KBM-7 (cell line): ENCODE results near the gene SMOC2.

Experiments used
- DNase-seq: peaks from one replicate; pipeline ENCODE4 v3.0.0-alpha.2; 2015
- in situ Hi-C: fragments of 300-500 bp; cut with MboI; formaldehyde crosslinking; loops from 2 replicates; pipeline ENCODE4 v1.14.3; 2020; ENCODE audit warnings: low sequenced_read_pairs, low pct_unique_long_range_greater_than_20kb, mixed read lengths

The SMOC2 gene

GRCh38 chr6:168627506-168628175 is 186.7 kb downstream of the SMOC2 start:
- in situ Hi-C loops, result no loop called here
- DNase-seq, result no peak

GRCh38 chr6:168628176-168628553 is 187.2 kb downstream of the SMOC2 start:
- DNase-seq, result no peak
- in situ Hi-C loops, result no loop called here

GRCh38 chr6:168628732-168629245 is 187.8 kb downstream of the SMOC2 start:
- DNase-seq, result no peak
- in situ Hi-C loops, result no loop called here

- DNase-seq, result no peak
- in situ Hi-C loops, result no loop called here
These were observed 190.6 kb downstream of the SMOC2 start for GRCh38 chr6:168631564-168631963.

- in situ Hi-C loops, result no loop called here
- no peak for DNase-seq
These were observed 191.7 kb downstream of the SMOC2 start for GRCh38 chr6:168632694-168633093.

GRCh38 chr6:168634541-168635328 is 193.8 kb downstream of the SMOC2 start:
- no peak for DNase-seq
- in situ Hi-C loops, result no loop called here

GRCh38 chr6:168636147-168637004 is 195.4 kb downstream of the SMOC2 start:
- in situ Hi-C loops, result no loop called here
- DNase-seq, result no peak

GRCh38 chr6:168637834-168638233 is 196.8 kb downstream of the SMOC2 start:
- no peak for DNase-seq
- in situ Hi-C loops, result no loop called here

- no peak for DNase-seq
- in situ Hi-C loops, result no loop called here
These were observed 197.7 kb downstream of the SMOC2 start for GRCh38 chr6:168638468-168639271.

- in situ Hi-C loops, result no loop called here
- DNase-seq, result no peak
These were observed 199.2 kb downstream of the SMOC2 start for GRCh38 chr6:168640181-168640580.

- in situ Hi-C loops, result no loop called here
- DNase-seq, result no peak
These were observed 199.8 kb downstream of the SMOC2 start for GRCh38 chr6:168640768-168641167.

- in situ Hi-C loops, result no loop called here
- DNase-seq, result no peak
These were observed 200.5 kb downstream of the SMOC2 start for GRCh38 chr6:168641446-168641845.

GRCh38 chr6:168643401-168643800 is 202.4 kb downstream of the SMOC2 start:
- DNase-seq, result no peak
- in situ Hi-C loops, result no loop called here

- no peak for DNase-seq
- in situ Hi-C loops, result no loop called here
These were observed 204.3 kb downstream of the SMOC2 start for GRCh38 chr6:168645326-168645725.

- in situ Hi-C loops, result no loop called here
- no peak for DNase-seq
These were observed 206.3 kb downstream of the SMOC2 start for GRCh38 chr6:168647271-168647670.

GRCh38 chr6:168648240-168649125 is 207.5 kb downstream of the SMOC2 start:
- in situ Hi-C loops, result no loop called here
- no peak for DNase-seq

- in situ Hi-C loops, result no loop called here
- DNase-seq, result no peak
These were observed 208.2 kb downstream of the SMOC2 start for GRCh38 chr6:168649209-168649608.

- no peak for DNase-seq
- in situ Hi-C loops, result no loop called here
These were observed 209.7 kb downstream of the SMOC2 start for GRCh38 chr6:168650671-168651111.
